Spleen (tissue), 11 donors: ENCODE results near the gene TNNT2. TPM values are rescaled to one million over a fixed set of nuclear protein-coding genes. Genes with fewer than 3 reads are reported as not detected.

Experiments
- DNase-seq: peaks from one replicate; pipeline ENCODE4 v3.0.0-alpha.2; 2020
- H3K27ac ChIP-seq, 8 donors: fragments of 200-600 bp; sonication (generic) in 7 of 8; 1 replicate in 4 of 8; 2 replicates in 4 of 8; pipeline versions ENCODE4 v1.5.0 to v1.8.0; 2016 to 2021; ENCODE audit warnings: inconsistent platforms in 4 of 8, mild to moderate bottlenecking in 4 of 8, moderate library complexity in 1 of 8
- H3K27me3 ChIP-seq, 7 donors: fragments of 200-600 bp; sonication (generic) in 6 of 7; replicated peaks in 1 of 7; 1 replicate in 4 of 7; 2 replicates in 3 of 7; pipeline versions ENCODE4 v1.5.0 to v1.8.0; 2016 to 2021; ENCODE audit warnings: inconsistent platforms in 3 of 7, mild to moderate bottlenecking in 1 of 7
- H3K36me3 ChIP-seq, 6 donors: fragments of 200-600 bp; sonication (generic) in 5 of 6; 1 replicate in 4 of 6; 2 replicates in 2 of 6; pipeline versions ENCODE4 v1.5.0 to v1.8.0; 2016 to 2021; ENCODE audit warnings: inconsistent platforms in 2 of 6
- H3K4me1 ChIP-seq, 6 donors: fragments of 200-600 bp; sonication (generic) in 5 of 6; 1 replicate in 3 of 6; 2 replicates in 3 of 6; pipeline versions ENCODE4 v1.5.0 to v1.8.0; 2016 to 2021; ENCODE audit warnings: inconsistent platforms in 3 of 6
- H3K4me3 ChIP-seq, 8 donors: fragments of 200-600 bp; sonication (generic) in 7 of 8; 1 replicate in 4 of 8; 2 replicates in 4 of 8; pipeline versions ENCODE4 v1.5.0 to v1.8.0; 2016 to 2021; ENCODE audit warnings: inconsistent platforms in 4 of 8, mild to moderate bottlenecking in 4 of 8, moderate library complexity in 2 of 8
- H3K9me3 ChIP-seq, 8 donors: fragments of 200-600 bp; sonication (generic) in 7 of 8; 1 replicate in 4 of 8; 2 replicates in 4 of 8; pipeline versions ENCODE4 v1.5.0 to v1.8.0; 2016 to 2021; ENCODE audit warnings: inconsistent platforms in 4 of 8
- CTCF ChIP-seq, 11 experiments: fragments of 200-600 bp in 7 of 11; fragments of 450-650 bp in 4 of 11; sonication (generic) in 4 of 11; IDR thresholded peaks in 8 of 11; conservative IDR thresholded peaks in 3 of 11; 1 replicate in 7 of 11; 2 replicates in 4 of 11; pipeline versions ENCODE4 v1.4.0 to v1.8.0; 2016 to 2021; ENCODE audit warnings: antibody characterized with exemption in 11 of 11, inconsistent platforms in 4 of 11, mild to moderate bottlenecking in 1 of 11
- POLR2AphosphoS5 ChIP-seq, 3 donors: sonication (generic); formaldehyde crosslinking; IDR thresholded peaks; one replicate each; pipeline ENCODE4 v1.5.1; 2017; ENCODE audit warnings: antibody characterized with exemption in 3 of 3
- WGBS, 5 donors: extraction: QIAGEN DNeasy Blood & Tissue Kit in 3 of 5; methylation state at CpG; one replicate each; pipeline versions ENCODE4 v1.1.5 to v1.1.7; 2013 to 2018; 5-methylcytosine and 5-hydroxymethylcytosine counted together
- intact Hi-C: fragments of 100-400 bp; cut with DNase I; formaldehyde crosslinking; loops from one replicate; pipeline ENCODE4 v1.15.0; 2023; ENCODE audit warnings: low total_unique reads
- polyA plus RNA-seq, 3 donors: library from polyadenylated mRNA; stranded (reverse); fragments of 200-250 nt; gene quantifications; one replicate each; pipeline ENCODE4 v1.2.1, GENCODE V29; 2013
- total RNA-seq, 7 donors: library from RNA; depleted of rRNA in 3 of 7; stranded (reverse); fragments of >200 nt in 3 of 7; fragmentation: NEBNext Ultra II Directional in 4 of 7; extraction: Animal tissue kit (Norgen Biotek cat#: 25700) in 4 of 7; gene quantifications; one replicate each; pipeline versions ENCODE4 v1.1.0 to v1.2.1, GENCODE V29; 2016 to 2021
- donor health status: healthy with polysubstance abuse.
- donor health status: DM: no; HTN: no; CAD: no; lungs with moderate emphysema.
- donor health status: DM: no; HTN: no; CAD: no.
- donor health status: Bipolar disorder and iron deficiency.
- donor health status: healthy.
- donor health status: DM: no; HTN: no; CAD: no.
- donor health status: DM: yes; HTN: yes; CAD: no.

The TNNT2 gene
- total and polyA plus RNA-seq, 10 donors: 0.41 to 3.8 (median 1.2) TPM; not detected in 5

- 1 to 8% (median 3%) methylated on average over 7 to 9 of the region's 9 CpGs for WGBS, 5 donors
- H3K9me3 ChIP-seq: no peaks in the 10 kb centered on the region
- no peaks in the 10 kb centered on the region for H3K36me3 ChIP-seq
- H3K27ac ChIP-seq: no peak overlapping the region
- H3K4me3 ChIP-seq: no peak overlapping the region
- peaks cover 0 to 24% (median 11%) of the 10 kb centered on the region in 6 donors for H3K4me1 ChIP-seq
- TF ChIP-seq POLR2AphosphoS5 (IDR thresholded peaks at IDR 0.05) (peak in 2 of 3 donors; percentile 24 to 42), CTCF (IDR thresholded peaks at IDR 0.05 in 8 of 11, conservative IDR thresholded peaks at IDR 0.05 in 3 of 11) (no peak)
- intact Hi-C loops: no loop called here
- H3K27me3 ChIP-seq: peaks cover 0 to 65% (median 8%) of the 10 kb centered on the region in 7 donors
- no peak for DNase-seq
These were observed 68.1 kb downstream of the TNNT2 start for GRCh38 chr1:201309416-201309815.

Other genes with a start within 250 kb of the TNNT2 start
- 10 to 100 TPM; 21.5 to 50.3 (median 33.9) TPM for gene TMEM9, start 223.2 kb downstream of the TNNT2 start, total RNA-seq
- 10 to 100 TPM; 28.2 to 39.8 (median 35.6) TPM for gene TMEM9, start 223.2 kb downstream of the TNNT2 start, polyA plus RNA-seq
- not detected for gene IGFN1, start 186.9 kb downstream of the TNNT2 start, total RNA-seq
- under 1 TPM; 0.02 to 0.03 (median 0.02) TPM for gene IGFN1, start 186.9 kb downstream of the TNNT2 start, polyA plus RNA-seq
- not detected for gene PKP1, start 94.2 kb downstream of the TNNT2 start, total RNA-seq
- gene PKP1, start 94.2 kb downstream of the TNNT2 start, polyA plus RNA-seq: under 1 TPM; 0.04 to 0.10 (median 0.06) TPM
- 1 to 10 TPM in 2 of 7 donors, under 1 TPM in 2, not detected in 3; 0.64 to 2.0 (median 1.3) TPM for gene LAD1, start 21.6 kb upstream of the TNNT2 start, total RNA-seq
- 1 to 10 TPM in 2 of 3 donors, under 1 TPM in 1; 0.96 to 4.0 (median 2.4) TPM for gene LAD1, start 21.6 kb upstream of the TNNT2 start, polyA plus RNA-seq
- gene TNNI1, start 44.0 kb upstream of the TNNT2 start, total RNA-seq: not detected
- 1 to 10 TPM in 1 of 3 donors, under 1 TPM in 2; 0.26 to 1.2 (median 0.26) TPM for gene TNNI1, start 44.0 kb upstream of the TNNT2 start, polyA plus RNA-seq
- 10 to 100 TPM in 3 of 7 donors, 1 to 10 TPM in 4; 3.7 to 17.4 (median 8.1) TPM for gene PHLDA3, start 91.5 kb upstream of the TNNT2 start, total RNA-seq
- 1 to 10 TPM; 3.6 to 8.7 (median 5.6) TPM for gene PHLDA3, start 91.5 kb upstream of the TNNT2 start, polyA plus RNA-seq
- 100 to 1,000 TPM; 115 to 360 (median 188) TPM for gene CSRP1, start 129.4 kb upstream of the TNNT2 start, total RNA-seq
- 100 to 1,000 TPM in 2 of 3 donors, 10 to 100 TPM in 1; 67.1 to 180 (median 108) TPM for gene CSRP1, start 129.4 kb upstream of the TNNT2 start, polyA plus RNA-seq
- gene NAV1, start 161.4 kb upstream of the TNNT2 start, total RNA-seq: 10 to 100 TPM; 15.7 to 37.2 (median 27.4) TPM
- gene NAV1, start 161.4 kb upstream of the TNNT2 start, polyA plus RNA-seq: 1 to 10 TPM; 1.1 to 3.5 (median 1.2) TPM